PC-3 (cell line): ENCODE measurements around the gene MYO5A.

ENCODE experiments used
- EZH2 ChIP-seq: fragments of 300-600 bp; sonication (generic); IDR thresholded peaks from one replicate; pipeline ENCODE4 v1.6.1; 2017; ENCODE audit warnings: antibody characterized with exemption, mild to moderate bottlenecking, low read length; ENCODE audit not compliant: unreplicated experiment
- TF ChIP-seq, protein P1 (sequence below): fragments of 300-600 bp; sonication (generic); conservative IDR thresholded peaks from 2 replicates; pipeline ENCODE4 v1.5.1; 2017; ENCODE audit warnings: antibody characterized with exemption, low read depth, mild to moderate bottlenecking, low read length

DNA sequence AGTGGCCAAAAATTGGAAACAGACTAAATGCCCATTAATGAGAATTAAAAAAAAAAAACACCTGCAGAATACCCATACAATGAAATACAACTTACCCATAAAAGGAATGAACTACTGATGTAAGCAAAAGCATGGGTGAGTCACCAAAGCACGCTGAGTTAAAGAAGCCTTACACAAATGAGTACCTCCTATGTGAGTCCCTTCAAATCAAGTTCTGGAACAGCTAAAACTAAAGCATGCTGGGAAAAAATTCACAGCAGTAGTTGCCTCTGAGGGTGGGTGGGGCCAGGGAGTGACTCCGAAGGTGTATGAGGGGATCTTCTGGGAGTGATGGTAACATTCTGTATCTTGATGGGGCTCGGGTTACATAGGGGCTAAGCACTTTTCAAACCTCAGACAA lies 244.5 kb downstream of the MYO5A start:
- TF ChIP-seq, protein P1, sequence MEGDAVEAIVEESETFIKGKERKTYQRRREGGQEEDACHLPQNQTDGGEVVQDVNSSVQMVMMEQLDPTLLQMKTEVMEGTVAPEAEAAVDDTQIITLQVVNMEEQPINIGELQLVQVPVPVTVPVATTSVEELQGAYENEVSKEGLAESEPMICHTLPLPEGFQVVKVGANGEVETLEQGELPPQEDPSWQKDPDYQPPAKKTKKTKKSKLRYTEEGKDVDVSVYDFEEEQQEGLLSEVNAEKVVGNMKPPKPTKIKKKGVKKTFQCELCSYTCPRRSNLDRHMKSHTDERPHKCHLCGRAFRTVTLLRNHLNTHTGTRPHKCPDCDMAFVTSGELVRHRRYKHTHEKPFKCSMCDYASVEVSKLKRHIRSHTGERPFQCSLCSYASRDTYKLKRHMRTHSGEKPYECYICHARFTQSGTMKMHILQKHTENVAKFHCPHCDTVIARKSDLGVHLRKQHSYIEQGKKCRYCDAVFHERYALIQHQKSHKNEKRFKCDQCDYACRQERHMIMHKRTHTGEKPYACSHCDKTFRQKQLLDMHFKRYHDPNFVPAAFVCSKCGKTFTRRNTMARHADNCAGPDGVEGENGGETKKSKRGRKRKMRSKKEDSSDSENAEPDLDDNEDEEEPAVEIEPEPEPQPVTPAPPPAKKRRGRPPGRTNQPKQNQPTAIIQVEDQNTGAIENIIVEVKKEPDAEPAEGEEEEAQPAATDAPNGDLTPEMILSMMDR, result no peak
- TF ChIP-seq EZH2, result no peak
